HepG2 (cell line): ENCODE data around the gene ABCC3. TPM values are rescaled to one million over a fixed set of nuclear protein-coding genes. Genes with fewer than 3 reads are reported as not detected.

Source experiments
- ARHGAP35 ChIP-seq: sonication (generic); formaldehyde crosslinking; IDR thresholded peaks from 2 replicates; pipeline ENCODE4 v1.9.0; 2022; ENCODE audit warnings: mild to moderate bottlenecking, inconsistent platforms, moderate library complexity, missing genetic modification reagents, borderline replicate concordance
- ATF3 ChIP-seq: sonication (generic); formaldehyde crosslinking; IDR thresholded peaks from 2 replicates; pipeline ENCODE4 v1.4.0; 2020; ENCODE audit warnings: missing genetic modification reagents
- EP300 ChIP-seq, 3 experiments: sonication (generic) in 1 of 3; formaldehyde crosslinking in 1 of 3; IDR thresholded peaks; 2 replicates each; pipeline versions ENCODE4 v1.5.1 to v1.6.1; 2011 to 2020; ENCODE audit warnings: low read depth in 2 of 3, low read length in 2 of 3, borderline replicate concordance in 1 of 3, improper control_type of control experiment in 1 of 3, mild to moderate bottlenecking in 1 of 3, missing genetic modification reagents in 1 of 3, moderate library complexity in 1 of 3
- FOSL1 ChIP-seq: sonication (generic); formaldehyde crosslinking; IDR thresholded peaks from 2 replicates; pipeline ENCODE4 v1.9.0; 2021; ENCODE audit warnings: missing genetic modification reagents, borderline replicate concordance
- KLF11 ChIP-seq: IDR thresholded peaks from 2 replicates; pipeline ENCODE4 v1.6.1; 2016; ENCODE audit warnings: missing compliant biosample characterization
- NR2F1 ChIP-seq, 2 experiments: fragments of 450-650 bp in 1 of 2; formaldehyde crosslinking in 1 of 2; IDR thresholded peaks; 2 replicates each; pipeline versions ENCODE4 v1.5.0 to v1.6.1; 2016 to 2020; ENCODE audit warnings: mild to moderate bottlenecking in 1 of 2, missing compliant biosample characterization in 1 of 2, missing genetic modification reagents in 1 of 2, moderate library complexity in 1 of 2
- SOX5 ChIP-seq: IDR thresholded peaks from 2 replicates; pipeline ENCODE4 v1.6.1; 2016; ENCODE audit warnings: borderline replicate concordance
- TCF7L2 ChIP-seq: IDR thresholded peaks from 2 replicates; pipeline ENCODE4 v1.6.1; 2011; ENCODE audit warnings: mild to moderate bottlenecking, low read depth, low read length, moderate library complexity
- ZNF34 ChIP-seq: sonication (generic); formaldehyde crosslinking; IDR thresholded peaks from 2 replicates; pipeline ENCODE4 v1.4.0; 2020; ENCODE audit warnings: mild to moderate bottlenecking, missing genetic modification reagents, borderline replicate concordance
- ZNF746 ChIP-seq: sonication (generic); formaldehyde crosslinking; IDR thresholded peaks from 2 replicates; pipeline ENCODE4 v1.8.0; 2022; ENCODE audit warnings: mild to moderate bottlenecking, missing genetic modification reagents
- ZNF75D ChIP-seq: sonication (generic); formaldehyde crosslinking; IDR thresholded peaks from 2 replicates; pipeline ENCODE4 v1.8.1; 2023; ENCODE audit warnings: missing genetic modification reagents, mild to moderate bottlenecking, borderline replicate concordance
- ZNF768 ChIP-seq: sonication (generic); formaldehyde crosslinking; IDR thresholded peaks from 2 replicates; pipeline ENCODE4 v1.4.0; 2020; ENCODE audit warnings: missing genetic modification reagents
- ZZZ3 ChIP-seq: sonication (generic); formaldehyde crosslinking; IDR thresholded peaks from 2 replicates; pipeline ENCODE4 v1.4.0; 2020; ENCODE audit warnings: missing genetic modification reagents, mild to moderate bottlenecking, borderline replicate concordance
- polyA plus RNA-seq, 8 experiments: library from polyadenylated mRNA; depleted of rRNA in 3 of 8; stranded (reverse) in 7 of 8; unstranded in 1 of 8; fragments of >200 nt; fragmentation: Illumina TruSeq in 4 of 8; extraction: Trizol in 4 of 8; gene quantifications; 2 replicates each; pipeline versions ENCODE4 v1.2.1 to v1.2.3, GENCODE V29; 2011 to 2016; ENCODE audit warnings: low read depth in 4 of 8, missing spikeins in 1 of 8, mixed read lengths in 1 of 8; ENCODE audit not compliant: insufficient read depth in 1 of 8
- total RNA-seq, 5 experiments: library from RNA; depleted of rRNA; stranded (reverse); fragments of >200 nt; fragmentation: Illumina TruSeq; extraction: Trizol; gene quantifications; 2 replicates each; pipeline ENCODE4 v1.2.3, GENCODE V29; 2016; ENCODE audit warnings: low read depth in 1 of 5
- TF ChIP-seq, protein P1 (sequence below): sonication (generic); formaldehyde crosslinking; IDR thresholded peaks from 2 replicates; pipeline ENCODE4 v1.4.0; 2020; ENCODE audit warnings: missing genetic modification reagents
- TF ChIP-seq, protein P2 (sequence below): sonication (generic); formaldehyde crosslinking; IDR thresholded peaks from 2 replicates; pipeline ENCODE4 v1.4.0; 2020; ENCODE audit warnings: missing genetic modification reagents

ABCC3 gene
- total and polyA plus RNA-seq, 2 of the 13 experiments (the other 11 are each of a cell fraction or from before 2014, with no cell fraction given) = 25.2 to 50.7 TPM

- TF ChIP-seq ATF3 (peak; percentile 84), ZNF768 (CRISPR knock-in tag) (no peak), FOSL1 (CRISPR knock-in tag) (peak; percentile 52; the same call in 1 of the 2 replicates), ZZZ3 (CRISPR knock-in tag) (no peak), ARHGAP35 (CRISPR knock-in tag) (0 out of 2 replicates have a peak, but pooled peaks have one; percentile 54), NR2F1 (CRISPR knock-in tag; IDR thresholded peaks at IDR 0.05) (peak in 1 of 2 experiments; percentile 12; a peak in 1 of 4 replicates), KLF11 (no peak), ZNF746 (CRISPR knock-in tag) (0 out of 2 replicates have a peak, but pooled peaks have one; percentile 30), ZNF75D (CRISPR knock-in tag) (no peak), SOX5 (CRISPR knock-in tag) (no peak), TCF7L2 (no peak), ZNF34 (CRISPR knock-in tag) (no peak), EP300 (IDR thresholded peaks at IDR 0.05; ENCODE audit: low read depth in 2 of 2, low read length in 2 of 2) (no peak; a peak in 1 of 4 replicates), EP300 (CRISPR knock-in tag; IDR thresholded peaks at IDR 0.05; ENCODE audit: borderline replicate concordance) (peak; percentile 34; the same call in 1 of the 2 replicates)
- TF ChIP-seq, protein P1, sequence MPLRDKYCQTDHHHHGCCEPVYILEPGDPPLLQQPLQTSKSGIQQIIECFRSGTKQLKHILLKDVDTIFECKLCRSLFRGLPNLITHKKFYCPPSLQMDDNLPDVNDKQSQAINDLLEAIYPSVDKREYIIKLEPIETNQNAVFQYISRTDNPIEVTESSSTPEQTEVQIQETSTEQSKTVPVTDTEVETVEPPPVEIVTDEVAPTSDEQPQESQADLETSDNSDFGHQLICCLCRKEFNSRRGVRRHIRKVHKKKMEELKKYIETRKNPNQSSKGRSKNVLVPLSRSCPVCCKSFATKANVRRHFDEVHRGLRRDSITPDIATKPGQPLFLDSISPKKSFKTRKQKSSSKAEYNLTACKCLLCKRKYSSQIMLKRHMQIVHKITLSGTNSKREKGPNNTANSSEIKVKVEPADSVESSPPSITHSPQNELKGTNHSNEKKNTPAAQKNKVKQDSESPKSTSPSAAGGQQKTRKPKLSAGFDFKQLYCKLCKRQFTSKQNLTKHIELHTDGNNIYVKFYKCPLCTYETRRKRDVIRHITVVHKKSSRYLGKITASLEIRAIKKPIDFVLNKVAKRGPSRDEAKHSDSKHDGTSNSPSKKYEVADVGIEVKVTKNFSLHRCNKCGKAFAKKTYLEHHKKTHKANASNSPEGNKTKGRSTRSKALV (CRISPR knock-in tag) = no peak
- TF ChIP-seq, protein P2, sequence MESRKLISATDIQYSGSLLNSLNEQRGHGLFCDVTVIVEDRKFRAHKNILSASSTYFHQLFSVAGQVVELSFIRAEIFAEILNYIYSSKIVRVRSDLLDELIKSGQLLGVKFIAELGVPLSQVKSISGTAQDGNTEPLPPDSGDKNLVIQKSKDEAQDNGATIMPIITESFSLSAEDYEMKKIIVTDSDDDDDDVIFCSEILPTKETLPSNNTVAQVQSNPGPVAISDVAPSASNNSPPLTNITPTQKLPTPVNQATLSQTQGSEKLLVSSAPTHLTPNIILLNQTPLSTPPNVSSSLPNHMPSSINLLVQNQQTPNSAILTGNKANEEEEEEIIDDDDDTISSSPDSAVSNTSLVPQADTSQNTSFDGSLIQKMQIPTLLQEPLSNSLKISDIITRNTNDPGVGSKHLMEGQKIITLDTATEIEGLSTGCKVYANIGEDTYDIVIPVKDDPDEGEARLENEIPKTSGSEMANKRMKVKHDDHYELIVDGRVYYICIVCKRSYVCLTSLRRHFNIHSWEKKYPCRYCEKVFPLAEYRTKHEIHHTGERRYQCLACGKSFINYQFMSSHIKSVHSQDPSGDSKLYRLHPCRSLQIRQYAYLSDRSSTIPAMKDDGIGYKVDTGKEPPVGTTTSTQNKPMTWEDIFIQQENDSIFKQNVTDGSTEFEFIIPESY (CRISPR knock-in tag) = 0 out of 2 replicates have a peak, but pooled peaks have one; percentile 11
Observed at GRCh38 chr17:50638966-50639713, 4.5 kb downstream of the ABCC3 start (continued).
